HCT116 (cell line): Measurements from ENCODE around the gene CNTROB.

Experiments
- CBX3 ChIP-seq: IDR thresholded peaks from 2 replicates; pipeline ENCODE4 v1.6.1; 2012; ENCODE audit warnings: low read depth
- CTCF ChIP-seq, 3 experiments: fragments of 200-600 bp in 1 of 3; sonication (generic) in 1 of 3; IDR thresholded peaks in 2 of 3; conservative IDR thresholded peaks in 1 of 3; 2 replicates each; pipeline ENCODE4 v1.5.1; 2012 to 2017; ENCODE audit warnings: low read depth in 2 of 3, low read length in 2 of 3, antibody characterized with exemption in 1 of 3, borderline replicate concordance in 1 of 3, control low read depth in 1 of 3, mild to moderate bottlenecking in 1 of 3, mixed read lengths in 1 of 3, mixed run types in 1 of 3, moderate library complexity in 1 of 3; ENCODE audit not compliant: insufficient read depth in 1 of 3
- JUND ChIP-seq: IDR thresholded peaks from 2 replicates; pipeline ENCODE4 v1.6.1; 2012
- MAX ChIP-seq: IDR thresholded peaks from 2 replicates; pipeline ENCODE4 v1.6.1; 2012
- POLR2A ChIP-seq: IDR thresholded peaks from 2 replicates; pipeline ENCODE4 v1.7.0; 2011; ENCODE audit warnings: borderline replicate concordance; ENCODE audit not compliant: insufficient read depth, insufficient read length; ENCODE audit errors: extremely low read depth
- POLR2AphosphoS5 ChIP-seq: IDR thresholded peaks from 2 replicates; pipeline ENCODE4 v1.6.1; 2011; ENCODE audit warnings: mild to moderate bottlenecking, low read depth, low read length, moderate library complexity

GRCh38 chr17:7959503-7960253 is 27.7 kb downstream of the CNTROB start:
- TF ChIP-seq CTCF (IDR thresholded peaks at IDR 0.05 in 2 of 3, conservative IDR thresholded peaks at IDR 0.05 in 1 of 3; ENCODE audit: borderline replicate concordance in 1 of 3, insufficient read depth in 1 of 3, low read depth in 2 of 3, low read length in 2 of 3), result no peak
- no peak for TF ChIP-seq MAX
- no peak for TF ChIP-seq POLR2A
- no peak for TF ChIP-seq CBX3
- TF ChIP-seq JUND, result no peak
- no peak for TF ChIP-seq POLR2AphosphoS5
